IMR-90 (cell line): Measurements from ENCODE around the gene RCCD1. TPM values are rescaled to one million over a fixed set of nuclear protein-coding genes. Genes with fewer than 3 reads are reported as not detected.
A peak's percentile ranks its signal among the peaks of the same experiment; 100 is the strongest.

Experiments used
- ATAC-seq: fragments of 200-7000 bp; cut with Tn5 transposase; 2 replicates; pipeline ENCODE4 v1.9.1; 2020; ENCODE audit warnings: low read depth, mild to moderate bottlenecking, moderate library complexity
- BruUV-seq: library from RNA; stranded (reverse); fragments of 400-500 nt; replicated peaks from 2 replicates; lab custom pipeline; 2021; lab: Mats Ljungman, UMichigan
- CTCF ChIA-PET: fragments of 300-600 bp; formaldehyde crosslinking; extraction: SDS; loops from one replicate; lab custom pipeline; 2021; ENCODE audit warnings: antibody characterized with exemption; lab: Yijun Ruan, JAX
- POLR2A ChIA-PET: fragments of 300-600 bp; sonication (Branson Sonifier 250); formaldehyde crosslinking; loops from one replicate; lab custom pipeline; 2022; ENCODE audit warnings: antibody characterized with exemption; ENCODE audit not compliant: unreplicated experiment; lab: Charles Lee
- DNase-seq: peaks from one replicate; pipeline ENCODE4 v3.0.0; 2013
- H2AFZ ChIP-seq: replicated peaks from 2 replicates; pipeline ENCODE3; 2013; ENCODE audit warnings: low read length, mild to moderate bottlenecking; ENCODE audit not compliant: poor library complexity
- H2AK5ac ChIP-seq: 2 replicates; pipeline ENCODE4 v1.6.1; 2013; ENCODE audit warnings: low read depth, low read length, inconsistent platforms
- H2AK9ac ChIP-seq: replicated peaks from 2 replicates; pipeline ENCODE3; 2013; ENCODE audit warnings: mild to moderate bottlenecking, low read depth, low read length, moderate library complexity; ENCODE audit not compliant: poor library complexity
- H2BK120ac ChIP-seq: 2 replicates; pipeline ENCODE4 v1.6.1; 2013; ENCODE audit warnings: low read depth, low read length, inconsistent platforms
- H2BK15ac ChIP-seq: 3 replicates; pipeline ENCODE4 v1.6.1; 2013; ENCODE audit warnings: low read depth, low read length, inconsistent platforms
- H2BK20ac ChIP-seq: 2 replicates; pipeline ENCODE4 v1.6.1; 2013; ENCODE audit warnings: low read depth, mild to moderate bottlenecking, inconsistent platforms, low read length, moderate library complexity
- H2BK5ac ChIP-seq: 2 replicates; pipeline ENCODE4 v1.6.1; 2013; ENCODE audit warnings: mild to moderate bottlenecking, low read depth, low read length, inconsistent platforms; ENCODE audit not compliant: poor library complexity, severe bottlenecking
- H3K14ac ChIP-seq: replicated peaks from 2 replicates; pipeline ENCODE4 v1.6.1; 2013; ENCODE audit warnings: low read depth, low read length, inconsistent platforms
- H3K18ac ChIP-seq: 2 replicates; pipeline ENCODE4 v1.6.1; 2013; ENCODE audit warnings: low read depth, low read length, control low read depth
- H3K23ac ChIP-seq: 2 replicates; pipeline ENCODE4 v1.6.1; 2013; ENCODE audit warnings: low read depth, low read length, inconsistent platforms
- H3K27ac ChIP-seq: 2 replicates; pipeline ENCODE4 v1.5.1; 2013; ENCODE audit warnings: mild to moderate bottlenecking, control low read depth, low read length; ENCODE audit not compliant: insufficient read depth
- H3K27me3 ChIP-seq: 2 replicates; pipeline ENCODE4 v1.6.1; 2013; ENCODE audit warnings: low read length; ENCODE audit not compliant: control insufficient read depth, insufficient read depth
- H3K36me3 ChIP-seq: 2 replicates; pipeline ENCODE4 v1.6.1; 2013; ENCODE audit warnings: low read length, mixed read lengths; ENCODE audit not compliant: control insufficient read depth, insufficient read depth
- H3K4ac ChIP-seq: 2 replicates; pipeline ENCODE4 v1.6.1; 2013; ENCODE audit warnings: low read depth, low read length, inconsistent platforms
- H3K4me1 ChIP-seq: 2 replicates; pipeline ENCODE4 v1.6.1; 2013; ENCODE audit warnings: low read length, mixed read lengths; ENCODE audit not compliant: control insufficient read depth, insufficient read depth
- H3K4me2 ChIP-seq: 2 replicates; pipeline ENCODE4 v1.6.1; 2013; ENCODE audit warnings: low read depth, mild to moderate bottlenecking, control low read depth, low read length, moderate library complexity
- H3K4me3 ChIP-seq: 2 replicates; pipeline ENCODE4 v1.5.1; 2013; ENCODE audit warnings: low read depth, mild to moderate bottlenecking, control low read depth, low read length, moderate library complexity; ENCODE audit not compliant: insufficient read depth
- H3K56ac ChIP-seq: 2 replicates; pipeline ENCODE4 v1.6.1; 2013; ENCODE audit warnings: low read length, inconsistent platforms; ENCODE audit not compliant: insufficient read depth; ENCODE audit errors: extremely low read depth
- H3K79me1 ChIP-seq, 2 experiments: 2 replicates each; pipeline ENCODE4 v1.6.1; 2013; ENCODE audit warnings: low read length in 2 of 2, inconsistent platforms in 1 of 2, low read depth in 1 of 2
- H3K9ac ChIP-seq: 2 replicates; pipeline ENCODE4 v1.6.1; 2013; ENCODE audit warnings: low read depth, low read length, control low read depth
- H3K9me1 ChIP-seq: 2 replicates; pipeline ENCODE4 v1.6.1; 2013; ENCODE audit warnings: low read length, inconsistent platforms; ENCODE audit not compliant: insufficient read depth
- H3K9me3 ChIP-seq: 2 replicates; pipeline ENCODE4 v1.6.1; 2013; ENCODE audit warnings: low read length; ENCODE audit not compliant: control insufficient read depth, insufficient read depth
- H4K20me1 ChIP-seq: 2 replicates; pipeline ENCODE4 v1.6.1; 2013; ENCODE audit warnings: low read length, inconsistent platforms; ENCODE audit not compliant: insufficient read depth
- H4K5ac ChIP-seq: 2 replicates; pipeline ENCODE4 v1.6.1; 2013; ENCODE audit warnings: mild to moderate bottlenecking, low read depth, low read length, control low read depth
- H4K8ac ChIP-seq, 2 experiments: 2 replicates each; pipeline ENCODE4 v1.6.1; 2013; ENCODE audit warnings: low read depth in 2 of 2, low read length in 2 of 2, control low read depth in 1 of 2, inconsistent platforms in 1 of 2
- H4K91ac ChIP-seq: 2 replicates; pipeline ENCODE4 v1.6.1; 2013; ENCODE audit warnings: low read depth, low read length, inconsistent platforms; ENCODE audit not compliant: insufficient read depth
- BHLHE40 ChIP-seq: fragments of 150-350 bp; IDR thresholded peaks from 2 replicates; pipeline ENCODE4 v1.6.1; 2016; ENCODE audit warnings: mild to moderate bottlenecking, low read depth, low read length
- CEBPB ChIP-seq: IDR thresholded peaks from 2 replicates; pipeline ENCODE4 v1.6.1; 2012; ENCODE audit warnings: low read depth, low read length, improper control_type of control experiment
- ELK1 ChIP-seq: fragments of 150-350 bp; IDR thresholded peaks from 2 replicates; pipeline ENCODE4 v1.6.1; 2016; ENCODE audit warnings: low read depth, mild to moderate bottlenecking, low read length, moderate library complexity, borderline replicate concordance
- FOS ChIP-seq: fragments of 150-350 bp; IDR thresholded peaks from 2 replicates; pipeline ENCODE4 v1.6.1; 2016; ENCODE audit warnings: low read depth, low read length
- MXI1 ChIP-seq: IDR thresholded peaks from 2 replicates; pipeline ENCODE4 v1.6.1; 2012; ENCODE audit warnings: low read depth, mild to moderate bottlenecking, low read length, moderate library complexity, borderline replicate concordance
- RCOR1 ChIP-seq: IDR thresholded peaks from 2 replicates; pipeline ENCODE4 v1.6.1; 2012; ENCODE audit warnings: mild to moderate bottlenecking, low read length, improper control_type of control experiment; ENCODE audit not compliant: insufficient replicate concordance
- RFX5 ChIP-seq: IDR thresholded peaks from 2 replicates; pipeline ENCODE4 v1.8.0; 2012; ENCODE audit warnings: low read depth, mild to moderate bottlenecking, low read length, moderate library complexity
- SMC3 ChIP-seq: fragments of 150-350 bp; IDR thresholded peaks from 2 replicates; pipeline ENCODE4 v1.6.1; 2016; ENCODE audit warnings: low read depth, mild to moderate bottlenecking, antibody characterized with exemption, low read length, moderate library complexity
- USF2 ChIP-seq: fragments of 150-350 bp; IDR thresholded peaks from 2 replicates; pipeline ENCODE4 v1.6.1; 2017; ENCODE audit warnings: mild to moderate bottlenecking, antibody characterized with exemption, low read length, low read depth
- WGBS, 2 experiments: methylation state at CpG; one replicate each; pipeline versions ENCODE4 v1.1.5 to v1.1.7; 2013; ENCODE audit warnings: missing lambda C conversion rate in 2 of 2; ENCODE audit not compliant: insufficient read length in 1 of 2; ENCODE audit errors: extremely low coverage in 2 of 2; 5-methylcytosine and 5-hydroxymethylcytosine counted together
- dilution Hi-C: fragments of 300-500 bp; cut with HindIII; formaldehyde crosslinking; loops from one replicate; pipeline ENCODE4 v1.14.3; 2018; ENCODE audit warnings: low sequenced_read_pairs; ENCODE audit not compliant: unreplicated experiment
- in situ Hi-C: fragments of 300-500 bp; cut with MboI; formaldehyde crosslinking; loops from 3 replicates; pipeline ENCODE4 v1.14.3; 2019; ENCODE audit warnings: low sequenced_read_pairs, inconsistent platforms, mixed read lengths
- intact Hi-C: fragments of 100-400 bp; cut with micrococcal nuclease; formaldehyde crosslinking; loops from 2 replicates; pipeline ENCODE4 v1.10.0; 2022
- polyA plus RNA-seq, 3 experiments: library from polyadenylated mRNA; depleted of rRNA; stranded (reverse); fragments of >200 nt; gene quantifications; 2 replicates each; pipeline ENCODE4 v1.2.3, GENCODE V29; 2012; ENCODE audit warnings: low replicate concordance in 1 of 3
- total RNA-seq: library from RNA; depleted of rRNA; stranded (reverse); fragments of >200 nt; gene quantifications from 2 replicates; pipeline ENCODE4 v1.2.3, GENCODE V29; 2012

RCCD1 gene
- total and polyA plus RNA-seq, 2 of the 4 experiments (the other 2 are of a cell fraction): 3.9 to 9.9 TPM

GRCh38 chr15:90989040-90989768, 34.5 kb downstream of the RCCD1 start:
- ChIA-PET POLR2A (no interaction called here), CTCF (no interaction called here)
- H4K20me1 ChIP-seq: peaks cover 5% of the 10 kb centered on the region; the same call in 1 of the 2 replicates
- H4K5ac ChIP-seq: no peak overlapping the region
- no peak overlapping the region for H3K56ac ChIP-seq
- no peak overlapping the region for H3K14ac ChIP-seq
- no peaks in the 10 kb centered on the region for H3K27me3 ChIP-seq
- peak overlapping the region; percentile 9 to 67; a peak in 3 of 4 replicates for H4K8ac ChIP-seq
- no peaks in the 10 kb centered on the region for H3K36me3 ChIP-seq
- no peak overlapping the region for H4K91ac ChIP-seq
- peak overlapping the region; percentile 51; the same call in 1 of the 2 replicates for H3K4ac ChIP-seq
- 0 out of 2 replicates have a peak overlapping the region, but pooled peaks have one; percentile 31 for H3K23ac ChIP-seq
- TF ChIP-seq FOS (no peak), ELK1 (no peak), MXI1 (no peak), USF2 (no peak), RFX5 (no peak), RCOR1 (no peak), BHLHE40 (no peak), CEBPB (no peak), SMC3 (no peak)
- no peak overlapping the region for H3K9ac ChIP-seq
- H3K4me3 ChIP-seq: no peak overlapping the region
- BruUV-seq: no TSS peak
- no peak overlapping the region for H2BK15ac ChIP-seq
- H3K4me1 ChIP-seq: peaks cover 6% of the 10 kb centered on the region
- H2BK120ac ChIP-seq: no peak overlapping the region
- no peak overlapping the region for H3K4me2 ChIP-seq
- WGBS, 2 experiments: 100% methylated on average over 1 of the region's 7 CpGs; no CpG with 5 or more reads in 1 of the 2 experiments
- H2AFZ ChIP-seq: no peak overlapping the region
- intact Hi-C loops: no loop called here
- H3K18ac ChIP-seq: no peak overlapping the region
- H2BK5ac ChIP-seq: no peak overlapping the region
- in situ Hi-C loops: loop anchor here (25.0 kb wide), 2 partner anchors 1823 to 1998 kb away; no protein-coding TSS in a partner anchor
- no peak for DNase-seq
- H3K27ac ChIP-seq: no peak overlapping the region
- peaks cover 3% of the 10 kb centered on the region; the same call in 1 of the 2 replicates for H3K9me1 ChIP-seq
- H2AK5ac ChIP-seq: no peak overlapping the region
- H3K79me1 ChIP-seq: peaks cover 6 to 23% of the 10 kb centered on the region in 2 experiments
- H3K9me3 ChIP-seq: no peaks in the 10 kb centered on the region
- no peak overlapping the region for H2BK20ac ChIP-seq
- dilution Hi-C loops: no loop called here
- ATAC-seq: no peak
- H2AK9ac ChIP-seq: peak overlapping the region; percentile 86
